HG03045 (cell line): Measurements from ENCODE around the gene RASA2.

ENCODE experiments used
- ATAC-seq: cut with Tn5 transposase; IDR thresholded peaks from one replicate; pipeline ENCODE4 v1.9.1; 2021; ENCODE audit warnings: mild to moderate bottlenecking, moderate library complexity; ENCODE audit not compliant: unreplicated experiment

Gene RASA2, protein sequence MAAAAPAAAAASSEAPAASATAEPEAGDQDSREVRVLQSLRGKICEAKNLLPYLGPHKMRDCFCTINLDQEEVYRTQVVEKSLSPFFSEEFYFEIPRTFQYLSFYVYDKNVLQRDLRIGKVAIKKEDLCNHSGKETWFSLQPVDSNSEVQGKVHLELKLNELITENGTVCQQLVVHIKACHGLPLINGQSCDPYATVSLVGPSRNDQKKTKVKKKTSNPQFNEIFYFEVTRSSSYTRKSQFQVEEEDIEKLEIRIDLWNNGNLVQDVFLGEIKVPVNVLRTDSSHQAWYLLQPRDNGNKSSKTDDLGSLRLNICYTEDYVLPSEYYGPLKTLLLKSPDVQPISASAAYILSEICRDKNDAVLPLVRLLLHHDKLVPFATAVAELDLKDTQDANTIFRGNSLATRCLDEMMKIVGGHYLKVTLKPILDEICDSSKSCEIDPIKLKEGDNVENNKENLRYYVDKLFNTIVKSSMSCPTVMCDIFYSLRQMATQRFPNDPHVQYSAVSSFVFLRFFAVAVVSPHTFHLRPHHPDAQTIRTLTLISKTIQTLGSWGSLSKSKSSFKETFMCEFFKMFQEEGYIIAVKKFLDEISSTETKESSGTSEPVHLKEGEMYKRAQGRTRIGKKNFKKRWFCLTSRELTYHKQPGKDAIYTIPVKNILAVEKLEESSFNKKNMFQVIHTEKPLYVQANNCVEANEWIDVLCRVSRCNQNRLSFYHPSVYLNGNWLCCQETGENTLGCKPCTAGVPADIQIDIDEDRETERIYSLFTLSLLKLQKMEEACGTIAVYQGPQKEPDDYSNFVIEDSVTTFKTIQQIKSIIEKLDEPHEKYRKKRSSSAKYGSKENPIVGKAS

GRCh38 chr3:141486746-141487520 is at the start of gene RASA2:
Gene RASA2 (plus strand): TSS chr3:141487027. CDS start chr3:141487084, 57 bp downstream.
- ATAC-seq = peak; percentile 75

DNA sequence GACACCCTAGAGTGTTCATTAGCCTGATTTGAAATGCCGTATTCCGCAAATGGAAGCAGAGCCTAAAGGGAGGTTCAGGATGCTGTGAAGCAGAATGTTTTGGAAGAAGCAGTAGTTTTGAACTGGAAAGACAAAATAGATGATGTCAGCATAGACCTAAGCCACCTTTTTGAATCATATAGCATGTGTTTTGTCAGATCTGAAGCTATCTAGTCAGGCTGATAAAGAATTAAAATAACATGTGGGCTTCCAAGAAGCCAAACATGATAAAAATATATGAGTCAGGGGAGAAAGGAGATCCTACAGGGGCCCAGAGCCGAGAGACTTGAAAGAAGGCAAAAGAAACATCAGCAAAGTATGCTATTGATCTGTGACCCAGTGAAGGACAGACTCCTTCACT is 47.2 kb upstream of the RASA2 start:
- ATAC-seq = no peak

DNA sequence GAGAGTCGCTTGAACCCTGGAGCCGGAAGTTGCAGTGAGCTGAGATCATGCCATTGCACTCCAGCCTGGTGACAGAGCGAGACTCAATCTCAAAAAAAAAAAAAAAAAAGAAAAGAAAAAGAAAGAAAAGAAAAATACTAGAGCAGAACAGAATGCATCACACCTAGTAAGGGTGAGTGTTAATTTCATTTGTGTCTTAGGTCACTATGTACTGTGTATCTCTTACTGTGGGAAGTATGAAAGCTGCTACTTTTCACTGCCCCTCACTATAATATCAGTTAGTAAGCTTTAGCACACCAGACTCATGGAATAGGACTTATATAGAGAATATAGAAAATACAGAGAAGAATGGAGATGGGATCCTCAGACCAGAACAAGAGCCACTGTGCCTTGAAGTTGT is 45.9 kb upstream of the RASA2 start:
- peak; percentile 4 for ATAC-seq

GRCh38 chr3:141441381-141442364 is 45.2 kb upstream of the RASA2 start:
- peak; percentile 88 for ATAC-seq

DNA sequence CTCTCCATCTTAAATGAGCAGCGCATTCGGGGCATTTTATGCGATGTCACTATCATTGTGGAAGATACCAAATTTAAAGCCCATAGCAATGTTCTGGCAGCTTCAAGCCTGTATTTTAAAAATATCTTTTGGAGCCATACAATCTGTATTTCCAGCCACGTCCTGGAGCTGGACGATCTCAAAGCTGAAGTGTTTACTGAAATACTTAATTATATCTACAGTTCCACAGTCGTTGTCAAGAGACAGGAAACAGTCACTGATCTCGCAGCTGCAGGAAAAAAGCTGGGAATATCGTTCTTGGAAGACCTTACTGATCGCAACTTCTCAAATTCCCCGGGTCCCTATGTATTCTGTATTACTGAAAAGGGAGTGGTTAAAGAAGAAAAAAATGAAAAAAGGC is 44.4 kb upstream of the RASA2 start:
- no peak for ATAC-seq

DNA sequence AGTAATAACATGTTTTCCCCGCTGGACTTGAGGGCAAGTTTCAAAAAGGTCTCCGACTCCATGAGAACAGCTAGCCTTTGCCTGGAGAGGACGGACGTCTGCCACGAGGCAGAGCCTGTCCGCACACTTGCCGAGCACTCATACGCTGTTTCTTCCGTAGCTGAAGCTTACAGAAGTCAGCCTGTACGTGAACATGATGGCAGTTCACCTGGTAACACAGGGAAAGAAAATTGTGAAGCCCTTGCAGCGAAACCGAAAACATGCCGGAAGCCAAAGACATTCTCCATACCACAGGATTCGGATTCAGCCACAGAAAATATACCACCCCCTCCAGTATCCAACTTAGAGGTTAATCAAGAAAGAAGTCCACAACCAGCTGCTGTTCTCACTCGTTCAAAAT is 43.9 kb upstream of the RASA2 start:
- ATAC-seq = no peak

GRCh38 chr3:141444586-141445285 is 42.1 kb upstream of the RASA2 start:
- no peak for ATAC-seq

DNA sequence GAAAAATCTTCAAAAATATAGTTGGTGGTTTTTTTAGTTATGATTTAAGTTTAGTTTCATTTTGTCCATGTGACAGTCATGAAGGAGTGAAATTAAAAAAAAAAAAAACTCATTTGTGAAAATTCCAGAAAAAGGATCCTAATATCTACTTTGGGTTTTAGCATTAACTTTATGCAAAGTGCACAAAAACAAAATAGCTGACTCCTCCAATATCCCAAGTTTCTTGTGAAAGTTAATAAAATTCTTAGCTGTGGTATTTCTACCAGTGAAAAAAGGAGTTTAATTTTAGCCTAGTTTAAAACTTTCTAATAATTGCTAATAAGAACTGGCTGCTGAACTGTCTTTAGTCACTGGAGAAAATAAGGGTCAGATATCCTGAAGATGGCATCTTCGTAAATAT is 40.8 kb upstream of the RASA2 start:
- no peak for ATAC-seq

DNA sequence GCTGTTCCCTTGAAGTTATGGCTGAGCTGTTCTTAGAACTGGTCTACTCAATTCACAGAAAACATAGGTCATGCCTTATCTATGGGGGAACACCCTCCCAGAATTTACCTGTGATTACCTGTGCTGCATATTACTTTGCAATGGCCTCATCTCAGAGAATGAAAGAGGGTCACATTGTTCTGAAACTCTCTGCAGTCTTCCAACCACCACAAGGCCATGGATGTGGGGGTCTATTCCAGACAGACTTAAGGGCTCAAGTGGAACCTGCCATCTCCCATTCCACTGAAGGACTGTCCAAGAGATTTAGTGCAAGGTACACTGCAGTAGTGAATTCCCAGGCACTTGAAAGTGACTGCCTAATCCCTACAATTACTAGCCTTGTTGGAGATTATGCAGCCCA is 40.1 kb upstream of the RASA2 start:
- no peak for ATAC-seq

- ATAC-seq = no peak
These were observed 39.4 kb upstream of the RASA2 start for GRCh38 chr3:141447383-141447782.

- no peak for ATAC-seq
These were observed 38.1 kb upstream of the RASA2 start for GRCh38 chr3:141448606-141449220.

- ATAC-seq = no peak
These were observed 37.4 kb upstream of the RASA2 start for GRCh38 chr3:141449424-141449823.

- ATAC-seq = no peak
These were observed 36.0 kb upstream of the RASA2 start for GRCh38 chr3:141450727-141451375.

- ATAC-seq = peak; percentile 66
These were observed 34.8 kb upstream of the RASA2 start for GRCh38 chr3:141452045-141452444.

DNA sequence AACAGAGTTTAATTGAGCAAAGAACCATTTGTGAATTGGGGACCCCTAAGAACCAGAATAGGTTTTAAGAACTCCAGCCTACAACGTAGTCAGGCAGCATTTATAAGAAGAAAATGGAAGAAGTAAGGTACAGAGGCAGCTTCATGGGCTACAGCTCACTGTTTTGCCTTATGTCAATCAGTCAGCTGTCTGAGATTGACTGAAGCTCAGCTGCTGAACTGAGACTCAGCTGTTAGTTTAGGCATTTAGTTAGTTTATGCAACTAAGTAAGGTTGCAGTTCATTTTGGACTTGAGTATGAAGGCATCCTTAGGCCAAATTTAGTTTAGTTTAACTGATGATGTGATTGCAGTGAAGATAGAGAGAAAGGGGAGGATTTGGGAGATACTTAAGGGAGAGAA is 34.1 kb upstream of the RASA2 start:
- no peak for ATAC-seq

GRCh38 chr3:141454054-141454453 is 32.8 kb upstream of the RASA2 start:
- ATAC-seq = no peak

DNA sequence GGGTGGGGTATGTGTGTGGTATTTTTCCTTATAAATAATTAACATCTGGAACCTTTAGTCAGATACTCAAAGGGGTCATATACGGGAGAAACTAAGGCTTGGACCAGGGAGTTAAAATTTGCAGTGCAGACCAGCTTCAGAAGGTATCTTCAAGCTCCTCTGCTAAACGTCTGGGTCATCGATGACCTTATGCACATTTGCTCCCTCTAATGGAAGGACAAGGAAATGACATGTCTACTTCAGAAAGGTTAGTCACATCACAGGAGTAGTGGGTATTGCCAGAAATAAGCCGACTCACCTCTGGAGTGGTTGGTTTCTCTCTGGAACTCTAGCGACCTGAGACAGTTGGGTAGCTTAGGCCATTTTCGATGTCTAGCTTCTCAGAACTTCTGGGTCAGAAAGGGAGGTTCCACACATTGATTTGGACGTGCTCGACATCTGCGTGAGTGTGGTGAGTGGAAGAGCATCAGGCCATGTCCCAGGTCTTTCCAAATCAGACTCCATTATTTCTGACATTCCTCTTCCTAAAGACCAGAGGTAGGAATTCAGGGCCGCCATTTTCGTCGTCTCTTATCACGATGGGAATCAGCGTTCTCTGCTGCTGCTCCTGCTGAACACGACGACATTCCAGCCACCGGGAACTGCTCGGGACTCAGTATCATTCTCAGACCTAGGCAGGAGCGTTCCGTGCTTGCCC is 31.8 kb upstream of the RASA2 start:
- no peak for ATAC-seq
